ENCODE results near the gene ASMTL. TPM values are rescaled to one million over a fixed set of nuclear protein-coding genes. Genes with fewer than 3 reads are reported as not detected.

Gene ASMTL
- total RNA-seq, 2 experiments from 2014 or later = 34.6 to 39.3 TPM

- peak overlapping the region; percentile 56 to 79 for H3K27ac ChIP-seq (ENCODE audit: low read depth in 1 of 2, low read length in 2 of 2)
- intact Hi-C loops (cut with DNase I, micrococcal nuclease) = no loop called here
- H3K27me3 ChIP-seq (ENCODE audit: control insufficient read depth in 1 of 2, insufficient read depth in 2 of 2, low read length in 2 of 2) = no peaks in the 10 kb centered on the region
- H3K4me1 Mint-ChIP-seq (ENCODE audit: low read depth) = peaks cover 32% of the 10 kb centered on the region
- no peaks in the 10 kb centered on the region for H3K27me3 Mint-ChIP-seq
- peaks cover 57% of the 10 kb centered on the region for H3K4me1 ChIP-seq (ENCODE audit: insufficient read depth, low read length)
- DNase-seq = peak in 4 of 14 experiments; percentile 15 to 77 (median 56)
- peaks cover 27% of the 10 kb centered on the region for H3K36me3 ChIP-seq (ENCODE audit: insufficient read depth, low read length)
- TF ChIP-seq CTCF (IDR thresholded peaks at IDR 0.05) = no peak
- H3K36me3 Mint-ChIP-seq (ENCODE audit: low read depth) = peaks cover 55% of the 10 kb centered on the region
- peak overlapping the region; percentile 81 for H3K27ac Mint-ChIP-seq
- no peaks in the 10 kb centered on the region for H3K9me3 ChIP-seq (ENCODE audit: control insufficient read depth in 1 of 2, insufficient read depth in 1 of 2, low read length in 2 of 2)
- H3K4me3 ChIP-seq (ENCODE audit: low read length) = peak overlapping the region; percentile 19
- peak; percentile 55 for ATAC-seq (ENCODE audit: poor library complexity)
- ChIA-PET CTCF (no interaction called here), POLR2A (no interaction called here)
- H3K9me3 Mint-ChIP-seq = no peaks in the 10 kb centered on the region
- H3K4me3 Mint-ChIP-seq = peak overlapping the region; percentile 39
These were observed 48.3 kb upstream of the ASMTL start for GRCh38 chrX:1500701-1501624.

- H3K27me3 Mint-ChIP-seq = no peaks in the 10 kb centered on the region
- no peak for TF ChIP-seq CTCF (IDR thresholded peaks at IDR 0.05)
- peaks cover 61% of the 10 kb centered on the region for H3K36me3 Mint-ChIP-seq (ENCODE audit: low read depth)
- H3K4me3 Mint-ChIP-seq = no peak overlapping the region
- DNase-seq (peak in 1 of 14 experiments; percentile 2), ATAC-seq (ENCODE audit: poor library complexity) (no peak)
- peaks cover 39% of the 10 kb centered on the region for H3K4me1 Mint-ChIP-seq (ENCODE audit: low read depth)
- ChIA-PET POLR2A (no interaction called here), CTCF (no interaction called here)
- Histone ChIP-seq H3K4me3 (ENCODE audit: low read length) (no peak overlapping the region), H3K27ac (ENCODE audit: low read depth in 1 of 2, low read length in 2 of 2) (no peak overlapping the region), H3K36me3 (ENCODE audit: insufficient read depth, low read length) (peaks cover 26% of the 10 kb centered on the region), H3K4me1 (ENCODE audit: insufficient read depth, low read length) (peaks cover 31% of the 10 kb centered on the region), H3K27me3 (ENCODE audit: control insufficient read depth in 1 of 2, insufficient read depth in 2 of 2, low read length in 2 of 2) (no peaks in the 10 kb centered on the region), H3K9me3 (ENCODE audit: control insufficient read depth in 1 of 2, insufficient read depth in 1 of 2, low read length in 2 of 2) (peaks cover 0 to 6% of the 10 kb centered on the region in 2 experiments)
- intact Hi-C loops (cut with DNase I, micrococcal nuclease) = no loop called here
- H3K9me3 Mint-ChIP-seq = peaks cover 3% of the 10 kb centered on the region
- peak overlapping the region; percentile 50 for H3K27ac Mint-ChIP-seq
These were observed 43.4 kb upstream of the ASMTL start for GRCh38 chrX:1496076-1496475.

DNA sequence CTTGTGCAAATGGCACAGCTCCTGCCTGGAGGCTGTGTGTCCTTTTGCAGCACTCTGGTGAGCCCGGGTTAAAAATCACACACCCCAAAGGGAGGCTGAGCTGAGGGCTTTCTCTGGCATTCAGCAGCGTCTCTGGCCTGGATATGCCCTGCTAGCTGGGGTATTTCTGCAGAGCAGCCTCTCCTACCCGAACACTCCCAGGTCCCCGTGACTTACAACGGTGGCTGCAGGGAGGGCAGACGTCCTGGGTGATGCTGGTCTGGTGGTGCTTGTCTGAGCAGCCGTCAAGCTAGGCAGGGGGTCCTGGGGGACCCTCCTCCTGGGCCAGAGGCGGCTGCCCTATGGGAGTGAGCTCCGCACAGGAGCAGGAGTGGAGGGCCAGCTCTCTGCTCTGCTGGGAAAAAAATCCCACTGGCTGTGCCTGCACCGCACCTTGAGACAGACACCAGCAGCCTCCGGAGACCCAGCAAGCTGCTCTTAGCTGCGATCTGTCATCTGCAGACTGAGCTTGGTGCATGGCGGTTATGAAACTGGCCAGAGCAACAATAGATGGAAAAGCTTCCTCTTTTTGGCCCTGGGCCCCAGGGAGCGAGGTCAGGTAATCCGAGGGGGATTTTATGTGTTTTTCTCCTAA is 41.3 kb upstream of the ASMTL start:
- peak overlapping the region in 1 of 2 donors; percentile 13 for H3K27ac ChIP-seq (ENCODE audit: low read depth in 1 of 2, low read length in 2 of 2)
- ChIA-PET POLR2A (no interaction called here), CTCF (no interaction called here)
- no peak overlapping the region for H3K4me3 ChIP-seq (ENCODE audit: low read length)
- Mint-ChIP-seq H3K27me3 (no peaks in the 10 kb centered on the region), H3K4me1 (ENCODE audit: low read depth) (peaks cover 33% of the 10 kb centered on the region), H3K9me3 (peaks cover 3% of the 10 kb centered on the region), H3K4me3 (no peak overlapping the region), H3K27ac (peak overlapping the region; percentile 79), H3K36me3 (ENCODE audit: low read depth) (peaks cover 60% of the 10 kb centered on the region)
- peak in 3 of 14 experiments; percentile 4 to 51 (median 47) for DNase-seq
- H3K36me3 ChIP-seq (ENCODE audit: insufficient read depth, low read length) = peaks cover 34% of the 10 kb centered on the region
- TF ChIP-seq CTCF (IDR thresholded peaks at IDR 0.05) = no peak
- H3K27me3 ChIP-seq (ENCODE audit: control insufficient read depth in 1 of 2, insufficient read depth in 2 of 2, low read length in 2 of 2) = no peaks in the 10 kb centered on the region
- ATAC-seq (ENCODE audit: poor library complexity) = peak; percentile 45
- intact Hi-C loops (cut with DNase I, micrococcal nuclease) = no loop called here
- peaks cover 23% of the 10 kb centered on the region for H3K4me1 ChIP-seq (ENCODE audit: insufficient read depth, low read length)
- peaks cover 0 to 6% of the 10 kb centered on the region in 2 experiments for H3K9me3 ChIP-seq (ENCODE audit: control insufficient read depth in 1 of 2, insufficient read depth in 1 of 2, low read length in 2 of 2)

Data from CD4-positive, alpha-beta T cell (primary cell).